Esophagus (tissue), 2 donors: Measurements from ENCODE around the gene RBM19. TPM values are rescaled to one million over a fixed set of nuclear protein-coding genes. Genes with fewer than 3 reads are reported as not detected.

Experiments
- H3K27ac ChIP-seq, 2 donors: one replicate each; pipeline ENCODE4 v1.5.1; 2013; ENCODE audit warnings: low read depth in 2 of 2, mild to moderate bottlenecking in 2 of 2, inconsistent platforms in 1 of 2, low read length in 1 of 2, moderate library complexity in 1 of 2
- H3K27me3 ChIP-seq, 2 donors: one replicate each; pipeline ENCODE4 v1.6.1; 2013; ENCODE audit warnings: low read length in 2 of 2, control low read depth in 1 of 2, mild to moderate bottlenecking in 1 of 2; ENCODE audit not compliant: insufficient read depth in 2 of 2, control insufficient read depth in 1 of 2
- H3K36me3 ChIP-seq, 2 donors: one replicate each; pipeline ENCODE4 v1.6.1; 2013; ENCODE audit warnings: low read length in 1 of 2; ENCODE audit not compliant: control insufficient read depth in 2 of 2, insufficient read depth in 2 of 2
- H3K4me1 ChIP-seq, 2 donors: one replicate each; pipeline ENCODE4 v1.6.1; 2013; ENCODE audit warnings: low read length in 1 of 2; ENCODE audit not compliant: control insufficient read depth in 2 of 2, insufficient read depth in 2 of 2
- H3K4me3 ChIP-seq, 2 donors: one replicate each; pipeline ENCODE4 v1.5.1; 2013; ENCODE audit warnings: low read length in 2 of 2, mild to moderate bottlenecking in 2 of 2, low read depth in 1 of 2, moderate library complexity in 1 of 2
- H3K9me3 ChIP-seq, 2 donors: one replicate each; pipeline ENCODE4 v1.6.1; 2013; ENCODE audit warnings: mild to moderate bottlenecking in 2 of 2, low read depth in 1 of 2, low read length in 1 of 2, moderate library complexity in 1 of 2; ENCODE audit not compliant: control insufficient read depth in 2 of 2, insufficient read depth in 1 of 2
- WGBS, 2 donors: extraction: QIAGEN DNeasy Blood & Tissue Kit; methylation state at CpG; one replicate each; pipeline ENCODE4 v1.1.7; 2013; 5-methylcytosine and 5-hydroxymethylcytosine counted together
- polyA plus RNA-seq, 2 donors: library from polyadenylated mRNA; stranded (reverse); fragments of 200-250 nt; gene quantifications; one replicate each; pipeline ENCODE4 v1.2.3, GENCODE V29; 2013
- donor health status: healthy with polysubstance abuse.
- donor health status: Bipolar disorder and iron deficiency.

Gene RBM19
- polyA plus RNA-seq, 2 donors = 10.2 to 18.5 TPM

DNA sequence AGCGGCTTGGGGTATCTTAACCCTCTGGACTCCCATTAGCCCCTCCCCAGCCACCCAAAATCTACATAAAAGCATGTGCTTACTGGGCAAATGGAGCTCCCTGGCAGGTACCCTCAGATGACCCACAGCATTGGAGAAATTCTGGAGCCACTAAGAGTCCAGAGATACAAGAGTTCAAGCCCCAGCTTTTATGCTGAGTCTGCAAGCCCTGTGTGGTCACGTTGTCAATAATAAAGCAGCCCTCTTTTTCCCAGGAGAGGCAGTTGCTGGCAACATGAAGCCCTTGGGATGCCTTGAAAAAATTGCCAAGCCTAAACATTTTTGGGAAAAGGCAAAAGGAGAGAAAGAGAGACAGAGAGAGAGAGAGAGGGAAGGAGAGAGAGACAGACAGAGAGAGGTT, 83.4 kb downstream of the RBM19 start:
- 90 to 92% methylated on average over 2 of the region's 2 CpGs for WGBS, 2 donors
- Histone ChIP-seq H3K9me3 (no peaks in the 10 kb centered on the region), H3K36me3 (peaks cover 0 to 2% of the 10 kb centered on the region in 2 donors), H3K27ac (no peak overlapping the region), H3K4me1 (no peaks in the 10 kb centered on the region), H3K27me3 (no peaks in the 10 kb centered on the region), H3K4me3 (no peak overlapping the region)

DNA sequence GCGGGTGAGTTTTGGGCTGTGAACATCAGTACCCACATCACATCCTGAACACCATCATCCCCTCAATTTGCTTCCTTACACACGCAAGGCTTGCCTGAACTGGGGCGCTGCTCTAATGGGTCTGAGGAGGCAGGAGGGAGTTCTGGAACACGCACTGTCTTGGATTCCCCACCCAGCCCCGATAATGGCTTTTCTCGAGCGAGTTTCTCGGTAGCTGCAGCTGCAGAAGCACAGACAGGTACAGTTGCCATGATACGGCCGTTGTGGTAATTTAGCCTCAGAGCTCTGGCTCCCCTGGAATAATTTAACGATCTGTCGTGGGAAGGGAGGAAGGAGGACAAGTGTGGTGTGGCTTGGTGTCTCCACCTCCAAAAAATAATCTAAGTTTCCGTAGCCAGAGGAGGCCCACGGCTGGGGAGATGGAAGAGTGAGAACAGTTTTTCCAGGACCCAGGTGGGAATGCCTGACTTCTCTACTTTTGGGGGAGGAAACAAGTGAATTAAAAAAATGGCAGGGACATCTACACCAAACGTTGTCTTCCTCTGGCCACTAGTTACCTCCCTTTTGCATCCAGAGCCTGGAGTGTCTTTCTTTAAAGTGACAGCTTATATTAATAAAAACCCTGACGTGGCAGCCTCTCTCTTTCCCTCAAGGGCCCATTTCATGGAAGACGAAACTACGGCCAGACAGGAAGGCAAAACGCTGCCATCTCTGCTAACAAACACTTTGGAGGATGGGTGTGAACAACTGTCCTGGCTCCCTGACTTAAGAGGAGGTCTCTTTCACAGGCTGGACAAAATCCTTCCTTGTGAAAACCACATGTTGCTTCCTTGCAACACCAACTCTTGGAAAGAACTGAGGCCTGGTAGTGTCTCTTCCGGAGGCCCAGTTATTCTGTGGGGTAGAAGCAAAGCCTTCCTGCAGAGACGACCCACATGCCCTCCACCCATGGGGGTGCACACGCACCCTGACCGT, 84.8 kb downstream of the RBM19 start:
- Histone ChIP-seq H3K36me3 (peaks cover 0 to 2% of the 10 kb centered on the region in 2 donors), H3K9me3 (no peaks in the 10 kb centered on the region), H3K27me3 (no peaks in the 10 kb centered on the region), H3K27ac (no peak overlapping the region), H3K4me3 (no peak overlapping the region), H3K4me1 (no peaks in the 10 kb centered on the region)
- WGBS, 2 donors = 82 to 87% methylated on average over 23 of the region's 23 CpGs

DNA sequence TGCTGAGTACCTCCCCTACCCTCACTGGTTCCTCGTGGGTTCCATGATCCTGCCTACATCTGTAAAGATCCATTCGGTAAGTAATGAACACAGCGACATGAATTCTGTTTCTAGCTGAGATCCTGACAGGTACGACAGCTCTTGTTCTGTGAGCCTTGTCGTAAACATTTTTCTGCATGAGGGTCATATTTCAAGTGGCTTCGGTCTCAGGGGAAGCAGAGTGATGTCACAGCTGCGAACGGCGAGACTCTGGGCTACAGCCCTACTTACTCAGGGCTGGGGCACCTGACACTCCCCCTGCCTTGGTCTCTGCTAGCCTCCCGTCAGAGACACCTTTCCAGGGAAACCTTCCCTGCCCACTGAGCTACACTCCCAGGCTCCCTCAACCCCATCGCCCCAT, 85.8 kb downstream of the RBM19 start:
- H3K4me1 ChIP-seq = no peaks in the 10 kb centered on the region
- H3K27me3 ChIP-seq = no peaks in the 10 kb centered on the region
- 90% methylated on average over 11 of the region's 11 CpGs for WGBS, 2 donors
- H3K27ac ChIP-seq = no peak overlapping the region
- peaks cover 0 to 2% of the 10 kb centered on the region in 2 donors for H3K36me3 ChIP-seq
- H3K4me3 ChIP-seq = no peak overlapping the region
- H3K9me3 ChIP-seq = no peaks in the 10 kb centered on the region

DNA sequence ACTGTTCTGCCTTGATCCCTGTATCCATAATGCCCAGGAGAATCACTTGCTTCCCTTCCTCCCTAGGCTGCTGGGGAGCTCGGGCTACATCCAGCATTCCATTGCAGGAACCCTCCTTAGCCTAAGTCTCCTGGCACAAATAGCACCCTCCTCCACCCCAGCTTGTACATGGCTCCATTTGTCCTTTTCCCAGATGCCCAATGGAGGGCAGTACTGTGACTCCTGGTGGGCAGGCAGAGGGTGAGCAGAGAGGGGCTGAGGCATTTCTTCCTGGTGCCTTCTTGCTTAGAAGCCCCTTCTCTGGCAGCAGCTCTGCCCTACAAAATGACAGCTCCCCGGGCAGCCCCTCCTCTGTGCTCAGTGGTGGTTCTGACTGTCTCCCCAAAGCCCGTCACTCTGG, 86.5 kb downstream of the RBM19 start:
- Histone ChIP-seq H3K4me3 (no peak overlapping the region), H3K36me3 (peaks cover 0 to 2% of the 10 kb centered on the region in 2 donors), H3K27me3 (no peaks in the 10 kb centered on the region), H3K9me3 (no peaks in the 10 kb centered on the region), H3K4me1 (no peaks in the 10 kb centered on the region), H3K27ac (no peak overlapping the region)
- WGBS, 2 donors = 97% methylated on average over 3 of the region's 3 CpGs

DNA sequence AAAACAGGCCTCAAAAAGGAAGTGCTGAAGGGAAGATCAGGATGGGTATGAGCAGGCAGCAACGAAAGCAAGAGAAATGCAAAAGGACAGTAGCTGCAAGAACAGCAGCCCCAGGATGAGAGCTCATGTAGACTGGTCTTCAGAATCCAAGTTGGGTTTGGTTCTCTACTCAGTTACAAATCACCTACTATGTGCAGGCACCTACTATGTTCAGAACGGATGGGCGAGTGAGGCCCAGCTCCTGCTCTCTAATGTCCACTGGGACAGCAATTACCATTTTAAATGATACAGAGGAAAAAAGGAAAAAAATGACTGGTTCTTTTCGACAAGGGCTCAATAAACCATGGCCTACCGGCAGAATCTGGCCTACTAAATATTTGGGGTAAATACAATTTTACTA, 88.5 kb downstream of the RBM19 start:
- Histone ChIP-seq H3K4me3 (no peak overlapping the region), H3K36me3 (no peaks in the 10 kb centered on the region)
- WGBS, 2 donors = 96 to 100% methylated on average over 5 of the region's 5 CpGs

DNA sequence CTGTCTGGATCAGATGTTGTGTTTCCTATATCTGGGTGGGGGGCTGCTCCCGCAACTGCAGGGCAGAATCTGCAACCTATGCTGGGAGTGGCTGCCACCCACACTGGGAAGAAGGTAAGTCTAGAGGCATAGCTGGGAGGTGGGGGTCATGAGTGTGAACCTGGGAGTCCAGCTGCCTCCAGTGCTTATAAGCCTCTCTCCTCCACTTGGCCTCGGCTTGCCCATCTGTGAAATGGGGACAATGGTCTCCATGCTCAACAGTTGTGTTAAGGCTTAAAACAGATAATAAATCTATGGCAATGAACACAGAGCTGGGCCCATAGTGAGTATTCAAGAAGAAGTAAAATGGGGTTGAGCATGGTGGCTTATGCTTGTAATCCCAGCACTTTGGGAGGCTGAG, 90.0 kb downstream of the RBM19 start:
- Histone ChIP-seq H3K27ac (no peak overlapping the region), H3K4me1 (no peaks in the 10 kb centered on the region), H3K4me3 (no peak overlapping the region), H3K36me3 (no peaks in the 10 kb centered on the region), H3K27me3 (no peaks in the 10 kb centered on the region), H3K9me3 (no peaks in the 10 kb centered on the region)
- WGBS, 2 donors = 95% methylated on average over 2 of the region's 2 CpGs

More for the DNA sequence above, 88.5 kb downstream of the RBM19 start:
- Histone ChIP-seq H3K27me3 (no peaks in the 10 kb centered on the region), H3K4me1 (no peaks in the 10 kb centered on the region), H3K9me3 (no peaks in the 10 kb centered on the region), H3K27ac (no peak overlapping the region)

DNA sequence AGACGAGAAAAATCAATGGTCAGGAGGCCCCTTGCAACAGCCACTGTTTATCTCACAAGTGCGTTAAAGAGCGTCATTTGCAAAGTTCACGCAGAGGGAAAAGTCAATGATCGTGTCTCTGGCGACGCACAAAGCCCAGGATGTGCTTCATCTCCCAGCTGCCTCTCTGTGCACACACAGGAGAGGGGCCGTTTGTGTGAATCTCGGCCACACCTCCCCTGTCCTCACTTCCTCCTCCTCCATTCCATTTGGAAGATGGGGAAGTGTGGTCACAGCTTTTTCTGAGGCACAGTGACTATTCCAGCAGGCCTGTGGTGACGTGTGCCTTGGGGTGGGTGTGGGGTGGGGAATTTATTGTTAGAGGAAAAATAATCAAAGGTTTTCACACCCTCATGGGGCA, 90.4 kb downstream of the RBM19 start:
- Histone ChIP-seq H3K4me3 (no peak overlapping the region), H3K36me3 (no peaks in the 10 kb centered on the region), H3K4me1 (no peaks in the 10 kb centered on the region), H3K27me3 (no peaks in the 10 kb centered on the region), H3K27ac (no peak overlapping the region), H3K9me3 (no peaks in the 10 kb centered on the region)
- WGBS, 2 donors = 79 to 81% methylated on average over 10 of the region's 10 CpGs

DNA sequence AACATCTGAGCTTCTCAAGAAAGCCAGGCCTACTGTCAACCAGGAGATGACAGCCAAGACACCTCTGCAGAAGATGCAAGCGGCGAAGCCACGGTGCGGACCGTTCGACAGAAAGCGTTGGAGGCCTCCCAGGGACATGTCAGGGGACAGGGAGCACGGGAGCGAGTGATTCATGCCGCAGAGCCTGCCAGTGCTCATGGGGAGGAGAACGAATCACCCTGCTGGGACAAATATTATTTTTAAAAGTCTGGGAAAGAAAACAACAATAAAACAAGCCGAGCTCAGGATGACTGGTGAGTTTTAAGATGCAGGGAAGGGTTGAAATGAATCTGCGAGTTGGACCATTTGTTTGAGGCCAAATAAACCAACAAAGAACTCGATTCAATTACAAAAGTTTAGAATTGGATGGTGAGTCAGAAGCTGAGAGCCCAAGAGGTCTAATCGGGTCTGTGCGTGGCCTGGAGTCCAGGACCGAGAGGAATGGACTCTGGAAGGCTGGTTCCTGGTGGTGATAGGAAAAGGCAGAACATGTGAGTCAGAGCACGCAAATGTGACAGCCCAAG, 91.0 kb downstream of the RBM19 start:
- H3K36me3 ChIP-seq = no peaks in the 10 kb centered on the region
- H3K9me3 ChIP-seq = no peaks in the 10 kb centered on the region
- H3K4me3 ChIP-seq = no peak overlapping the region
- H3K27me3 ChIP-seq = no peaks in the 10 kb centered on the region
- no peaks in the 10 kb centered on the region for H3K4me1 ChIP-seq
- H3K27ac ChIP-seq = no peak overlapping the region
- 85 to 88% methylated on average over 18 of the region's 18 CpGs for WGBS, 2 donors

DNA sequence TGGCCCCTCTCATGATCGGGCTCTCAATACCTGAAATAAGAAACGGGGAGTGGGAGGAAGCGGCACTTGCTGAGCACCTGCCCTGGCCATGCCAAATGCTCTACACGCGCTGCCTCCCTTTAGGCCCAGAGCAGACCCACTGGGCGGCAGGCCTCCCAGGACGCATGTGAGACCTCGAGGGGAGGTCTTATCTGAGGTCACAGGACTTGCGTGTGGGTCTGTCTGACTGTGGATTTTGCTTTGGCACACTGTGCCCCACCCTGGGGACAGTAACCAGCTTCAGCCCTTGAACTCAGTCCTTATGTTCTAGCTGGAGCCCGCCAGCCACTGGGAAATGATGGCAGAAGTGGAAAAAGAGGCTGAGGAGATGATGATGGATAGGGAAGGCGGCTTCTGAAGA, 91.8 kb downstream of the RBM19 start:
- Histone ChIP-seq H3K27me3 (no peaks in the 10 kb centered on the region), H3K27ac (no peak overlapping the region), H3K9me3 (no peaks in the 10 kb centered on the region), H3K4me3 (no peak overlapping the region), H3K4me1 (no peaks in the 10 kb centered on the region), H3K36me3 (no peaks in the 10 kb centered on the region)
- 95 to 96% methylated on average over 11 of the region's 11 CpGs for WGBS, 2 donors

DNA sequence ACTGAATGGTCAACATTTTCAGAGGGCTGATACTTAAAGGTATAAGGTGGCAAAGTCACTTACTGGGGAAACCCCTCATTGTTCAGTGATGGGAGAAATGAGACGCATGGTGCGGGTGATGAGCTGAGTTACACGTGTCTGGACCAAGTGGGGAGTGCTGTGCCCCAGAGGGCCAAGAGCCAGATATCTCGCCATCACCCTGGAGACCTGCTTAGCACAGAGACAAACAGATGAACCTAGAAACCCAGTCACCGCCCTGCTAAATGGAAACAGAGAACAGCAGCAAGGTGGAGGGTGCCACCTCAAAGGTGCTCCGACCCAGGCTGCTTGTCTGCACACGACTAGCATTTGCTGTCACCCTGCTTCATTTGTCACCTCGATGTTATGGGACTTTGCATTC, 92.4 kb downstream of the RBM19 start:
- H3K27me3 ChIP-seq = no peaks in the 10 kb centered on the region
- H3K4me1 ChIP-seq = no peaks in the 10 kb centered on the region
- H3K9me3 ChIP-seq = no peaks in the 10 kb centered on the region
- 71 to 75% methylated on average over 8 of the region's 8 CpGs for WGBS, 2 donors
- H3K27ac ChIP-seq = no peak overlapping the region
- no peak overlapping the region for H3K4me3 ChIP-seq
- no peaks in the 10 kb centered on the region for H3K36me3 ChIP-seq
